Heart left ventricle (tissue), 16 donors: ENCODE measurements around the gene KRT1. TPM values are rescaled to one million over a fixed set of nuclear protein-coding genes. Genes with fewer than 3 reads are reported as not detected.

Experiments used
- ATAC-seq, 4 donors: fragments of 200-7000 bp; cut with Tn5 transposase; one replicate each; pipeline ENCODE4 v1.9.1; 2020 to 2022; ENCODE audit warnings: moderate library complexity in 4 of 4, mild to moderate bottlenecking in 3 of 4, moderate number of reproducible peaks in 1 of 4
- DNase-seq, 5 donors: peaks; one replicate each; pipeline ENCODE4 v3.0.0-alpha.2; 2020
- H3K27ac ChIP-seq, 12 donors: fragments of 200-600 bp; sonication (generic) in 4 of 12; one replicate each; pipeline versions ENCODE4 v1.5.0 to v1.8.0; 2016 to 2022; ENCODE audit warnings: mild to moderate bottlenecking in 2 of 12
- H3K27me3 ChIP-seq, 9 donors: fragments of 200-600 bp; sonication (generic) in 2 of 9; one replicate each; pipeline versions ENCODE4 v1.5.1 to v1.8.0; 2016 to 2022; ENCODE audit warnings: mild to moderate bottlenecking in 3 of 9
- H3K36me3 ChIP-seq, 9 donors: fragments of 200-600 bp; sonication (generic) in 2 of 9; one replicate each; pipeline versions ENCODE4 v1.5.0 to v1.8.0; 2018 to 2022; ENCODE audit warnings: mild to moderate bottlenecking in 2 of 9
- H3K4me1 ChIP-seq, 12 donors: fragments of 200-600 bp; sonication (generic) in 4 of 12; one replicate each; pipeline versions ENCODE4 v1.5.0 to v1.8.0; 2016 to 2022; ENCODE audit warnings: mild to moderate bottlenecking in 3 of 12
- H3K4me3 ChIP-seq, 12 donors: fragments of 200-600 bp; sonication (generic) in 4 of 12; one replicate each; pipeline versions ENCODE4 v1.5.0 to v1.8.0; 2017 to 2022; ENCODE audit warnings: mild to moderate bottlenecking in 9 of 12, moderate library complexity in 4 of 12
- H3K9me3 ChIP-seq, 12 donors: fragments of 200-600 bp; sonication (generic) in 4 of 12; one replicate each; pipeline versions ENCODE4 v1.5.0 to v1.8.0; 2016 to 2022; ENCODE audit warnings: mild to moderate bottlenecking in 1 of 12
- CTCF ChIP-seq, 12 donors: fragments of 200-600 bp; sonication (generic) in 4 of 12; IDR thresholded peaks; one replicate each; pipeline versions ENCODE4 v1.5.0 to v1.8.0; 2018 to 2022; ENCODE audit warnings: antibody characterized with exemption in 12 of 12, mild to moderate bottlenecking in 5 of 12
- POLR2A ChIP-seq, 2 donors: fragments of 450-650 bp; IDR thresholded peaks; one replicate each; pipeline ENCODE4 v1.6.1; 2017; ENCODE audit warnings: antibody characterized with exemption in 2 of 2, mild to moderate bottlenecking in 2 of 2, moderate library complexity in 2 of 2
- WGBS, 4 donors: extraction: QIAGEN DNeasy Blood & Tissue Kit in 2 of 4; methylation state at CpG; one replicate each; pipeline versions ENCODE4 v1.1.5 to v1.1.7; 2013 to 2018; 5-methylcytosine and 5-hydroxymethylcytosine counted together
- intact Hi-C, 10 donors: fragments of 100-400 bp; cut with DNase I; formaldehyde crosslinking; loops; one replicate each; pipeline versions ENCODE4 v1.11.1 to v1.14.2; 2022
- polyA plus RNA-seq, 2 donors: library from polyadenylated mRNA; stranded (reverse); fragments of 200-250 nt; gene quantifications; one replicate each; pipeline ENCODE4 v1.2.3, GENCODE V29; 2013
- total RNA-seq, 9 donors: library from RNA; depleted of rRNA in 2 of 9; stranded (reverse); fragments of >200 nt in 2 of 9; fragmentation: NEBNext Ultra II Directional in 3 of 9; extraction: Animal tissue kit (Norgen Biotek cat#: 25700) in 3 of 9; gene quantifications; one replicate each; pipeline versions ENCODE4 v1.1.0 to v1.2.4, GENCODE V29; 2016 to 2023
- donor health status: ischemic (EF 13 %, LVEDD 7.1; RV severe dilation, severe dysfunction).
- donor health status: healthy with polysubstance abuse.
- donor health status: DM: no; HTN: yes; CAD: no.
- donor health status: DM: no; HTN: no; CAD: no.
- donor health status: ischemic (EF 25% LVEDD 6.9; RV normal size, moderate dysfunction).
- donor health status: ischemic (EF 25% LVEDD 5.7; RV mildly dilated, moderate dysfunction).
- donor health status: healthy.
- donor health status: DM: yes; HTN: yes; CAD: no.
- donor health status: ischemic (EF 35%, LVEDD 5.7; RV mildly dilated, moderate dysfunction).
- donor health status: nonischemic (EF 11% LVEDD 7.7; RV severe dilation, severe dysfunction).
- donor health status: DM: yes; HTN: yes; CAD: no.
- donor health status: PGD.
- donor health status: ischemic (EF 29% LVEDD 5.4; RV normal size, mild dysfunction).
- donor health status: nonischemic (EF 23%, LVEDD 6.1; RV moderate dilation, normal function).

Gene KRT1
- total and polyA plus RNA-seq, 11 donors = 0.35 TPM; not detected in 10

GRCh38 chr12:52686756-52687487 lies 6.7 kb upstream of the KRT1 start:
- intact Hi-C loops = no loop called here
- Histone ChIP-seq H3K9me3 (no peaks in the 10 kb centered on the region), H3K27me3 (peaks cover 9 to 61% (median 30%) of the 10 kb centered on the region in 9 donors), H3K36me3 (no peaks in the 10 kb centered on the region), H3K27ac (no peak overlapping the region), H3K4me3 (no peak overlapping the region), H3K4me1 (peaks cover 0 to 10% (median 4%) of the 10 kb centered on the region in 12 donors)
- no peak for TF ChIP-seq POLR2A (IDR thresholded peaks at IDR 0.05)
- WGBS, 4 donors = 76 to 82% (median 77%) methylated on average over 9 of the region's 9 CpGs
- ATAC-seq = no peak
- no peak for DNase-seq

GRCh38 chr12:52686063-52686462 lies 5.9 kb upstream of the KRT1 start:
- Histone ChIP-seq H3K4me3 (no peak overlapping the region), H3K9me3 (no peaks in the 10 kb centered on the region), H3K27ac (no peak overlapping the region), H3K4me1 (peaks cover 0 to 7% (median 3%) of the 10 kb centered on the region in 12 donors), H3K27me3 (peaks cover 3 to 55% (median 28%) of the 10 kb centered on the region in 9 donors), H3K36me3 (no peaks in the 10 kb centered on the region)
- intact Hi-C loops = no loop called here
- ATAC-seq (no peak), DNase-seq (no peak)
- TF ChIP-seq CTCF (IDR thresholded peaks at IDR 0.05) (no peak), POLR2A (IDR thresholded peaks at IDR 0.05) (no peak)
- WGBS, 4 donors = 82 to 90% (median 86%) methylated on average over 3 of the region's 3 CpGs

DNA sequence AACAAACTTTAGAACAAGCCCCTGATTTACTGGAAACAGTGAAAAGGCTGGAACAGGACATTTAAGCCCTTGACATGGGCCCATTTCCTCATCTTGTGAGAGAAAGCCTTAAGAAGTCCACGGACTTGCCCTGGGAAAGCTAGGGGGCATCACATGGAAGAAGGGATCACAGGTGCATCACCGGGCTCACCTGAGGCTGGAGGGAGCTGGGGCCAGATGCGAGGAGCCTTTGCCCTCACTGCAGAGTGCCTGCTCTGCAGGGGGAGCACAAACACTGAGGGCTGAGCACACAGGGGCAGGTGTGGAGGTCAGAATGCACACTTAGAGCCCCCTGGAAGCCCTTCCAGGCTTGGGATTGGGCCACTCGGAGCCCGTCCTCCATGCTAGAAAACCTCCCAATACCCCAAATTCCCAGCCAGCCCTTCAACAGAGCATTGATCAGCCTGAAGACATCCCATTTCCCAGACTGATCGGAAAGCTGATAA lies 5.2 kb upstream of the KRT1 start:
- Histone ChIP-seq H3K27ac (no peak overlapping the region), H3K4me1 (peaks cover 0 to 1% (median 0%) of the 10 kb centered on the region in 12 donors), H3K27me3 (peaks cover 0 to 55% (median 23%) of the 10 kb centered on the region in 9 donors), H3K9me3 (no peaks in the 10 kb centered on the region), H3K36me3 (no peaks in the 10 kb centered on the region), H3K4me3 (no peak overlapping the region)
- TF ChIP-seq CTCF (IDR thresholded peaks at IDR 0.05) (no peak), POLR2A (IDR thresholded peaks at IDR 0.05) (no peak)
- ATAC-seq = no peak
- intact Hi-C loops = no loop called here
- WGBS, 4 donors = 70 to 74% (median 73%) methylated on average over 6 of the region's 6 CpGs
- no peak for DNase-seq

DNA sequence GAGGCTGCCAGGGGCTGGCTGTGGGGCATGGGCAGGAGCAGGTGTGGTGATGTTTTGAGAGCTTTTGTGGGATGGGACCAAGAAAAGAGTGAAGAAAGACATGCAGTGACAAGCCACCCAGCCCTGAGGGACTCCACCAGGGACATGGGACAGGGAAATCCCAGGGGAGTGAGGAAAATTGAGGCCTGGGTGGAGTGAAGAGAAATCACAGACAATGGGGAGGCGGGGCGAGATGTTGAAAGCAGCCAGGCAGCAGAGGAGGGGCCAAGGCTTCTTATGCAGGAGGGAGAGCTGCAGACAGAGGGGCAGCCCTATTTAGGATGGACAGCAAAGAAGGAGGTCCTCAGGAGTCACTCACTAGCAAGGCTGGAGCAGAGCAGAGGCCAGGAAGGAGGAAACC lies 4.2 kb upstream of the KRT1 start:
- H3K36me3 ChIP-seq = no peaks in the 10 kb centered on the region

More for the DNA sequence above, 4.2 kb upstream of the KRT1 start:
- 82 to 90% (median 85%) methylated on average over 2 of the region's 2 CpGs for WGBS, 4 donors
- Histone ChIP-seq H3K27ac (no peak overlapping the region), H3K27me3 (peaks cover 0 to 48% (median 14%) of the 10 kb centered on the region in 9 donors), H3K4me1 (no peaks in the 10 kb centered on the region), H3K4me3 (no peak overlapping the region), H3K9me3 (no peaks in the 10 kb centered on the region)
- TF ChIP-seq POLR2A (IDR thresholded peaks at IDR 0.05) (no peak), CTCF (IDR thresholded peaks at IDR 0.05) (no peak)
- intact Hi-C loops = no loop called here
- no peak for ATAC-seq
- no peak for DNase-seq
